Gastroesophageal sphincter (tissue), 4 donors: ENCODE results near the gene ARFGAP2. TPM values are rescaled to one million over a fixed set of nuclear protein-coding genes. Genes with fewer than 3 reads are reported as not detected.

Experiments used
- ATAC-seq: fragments of 150-250 bp; one replicate; pipeline ENCODE4 v1.9.1; 2016; ENCODE audit warnings: mild to moderate bottlenecking, moderate library complexity
- H3K27ac ChIP-seq, 4 donors: fragments of 200-600 bp; sonication (generic) in 3 of 4; 1 replicate in 3 of 4; 2 replicates in 1 of 4; pipeline ENCODE4 v1.5.1; 2016 to 2019
- H3K27me3 ChIP-seq: fragments of 200-600 bp; sonication (generic); one replicate; pipeline ENCODE4 v1.5.1; 2019
- H3K36me3 ChIP-seq, 2 donors: fragments of 200-600 bp; sonication (generic); one replicate each; pipeline ENCODE4 v1.5.1; 2019; ENCODE audit warnings: control low read depth in 1 of 2
- H3K4me1 ChIP-seq, 3 donors: fragments of 200-600 bp; sonication (generic); 1 replicate in 2 of 3; 2 replicates in 1 of 3; pipeline ENCODE4 v1.5.1; 2016 to 2019; ENCODE audit warnings: control low read depth in 2 of 3
- H3K4me3 ChIP-seq, 2 donors: fragments of 200-600 bp; sonication (generic); one replicate each; pipeline ENCODE4 v1.5.1; 2019; ENCODE audit warnings: mild to moderate bottlenecking in 1 of 2, moderate library complexity in 1 of 2
- H3K9me3 ChIP-seq, 3 donors: fragments of 200-600 bp; sonication (generic); one replicate each; pipeline ENCODE4 v1.5.1; 2017 to 2019; ENCODE audit warnings: control low read depth in 2 of 3
- EP300 ChIP-seq: sonication (generic); formaldehyde crosslinking; IDR thresholded peaks from one replicate; pipeline ENCODE4 v1.6.1; 2017; ENCODE audit warnings: antibody characterized with exemption, mild to moderate bottlenecking
- POLR2A ChIP-seq, 2 donors: fragments of 450-650 bp; IDR thresholded peaks; one replicate each; pipeline ENCODE4 v1.6.1; 2017; ENCODE audit warnings: antibody characterized with exemption in 2 of 2, mild to moderate bottlenecking in 2 of 2, moderate library complexity in 1 of 2
- POLR2AphosphoS5 ChIP-seq: sonication (generic); formaldehyde crosslinking; IDR thresholded peaks from one replicate; pipeline ENCODE4 v1.6.1; 2017; ENCODE audit warnings: antibody characterized with exemption
- WGBS, 2 donors: methylation state at CpG; one replicate each; pipeline ENCODE4 v1.1.5; 2018; ENCODE audit warnings: low coverage in 1 of 2; 5-methylcytosine and 5-hydroxymethylcytosine counted together
- total RNA-seq, 4 donors: library from RNA; depleted of rRNA; stranded (reverse); fragments of >200 nt; gene quantifications; one replicate each; pipeline ENCODE4 v1.1.0, GENCODE V29; 2016
- TF ChIP-seq, protein P1 (sequence below), 4 experiments: fragments of 200-600 bp in 2 of 4; fragments of 450-650 bp in 2 of 4; sonication (generic) in 1 of 4; IDR thresholded peaks; one replicate each; pipeline ENCODE4 v1.5.1; 2017 to 2019; ENCODE audit warnings: antibody characterized with exemption in 4 of 4, mild to moderate bottlenecking in 2 of 4, moderate library complexity in 2 of 4

The ARFGAP2 gene
- total RNA-seq, 4 donors from 2014 or later = 127 to 223 (median 198) TPM

DNA sequence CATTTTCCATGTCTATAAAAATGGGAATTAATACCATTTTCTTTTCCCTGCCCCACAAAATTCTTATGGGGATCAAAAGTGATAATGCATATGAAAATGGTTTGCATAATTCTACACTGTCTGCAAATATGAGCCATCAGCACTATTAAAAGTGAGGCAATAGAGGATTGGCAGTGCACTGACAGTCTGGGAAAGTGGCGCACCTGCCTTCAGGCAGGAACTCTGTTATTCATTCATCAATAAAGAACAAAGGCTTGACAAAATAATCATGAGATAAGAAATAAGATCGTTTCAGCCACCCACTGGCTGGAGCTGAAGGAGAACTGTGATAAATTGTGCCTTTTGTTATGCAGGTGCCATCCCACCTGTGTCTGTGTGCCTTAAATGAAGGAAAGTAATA is 49.5 kb downstream of the ARFGAP2 start:
- no peaks in the 10 kb centered on the region for H3K27me3 ChIP-seq
- TF ChIP-seq POLR2A (IDR thresholded peaks at IDR 0.05) (no peak), EP300 (no peak), POLR2AphosphoS5 (no peak)
- TF ChIP-seq, protein P1, sequence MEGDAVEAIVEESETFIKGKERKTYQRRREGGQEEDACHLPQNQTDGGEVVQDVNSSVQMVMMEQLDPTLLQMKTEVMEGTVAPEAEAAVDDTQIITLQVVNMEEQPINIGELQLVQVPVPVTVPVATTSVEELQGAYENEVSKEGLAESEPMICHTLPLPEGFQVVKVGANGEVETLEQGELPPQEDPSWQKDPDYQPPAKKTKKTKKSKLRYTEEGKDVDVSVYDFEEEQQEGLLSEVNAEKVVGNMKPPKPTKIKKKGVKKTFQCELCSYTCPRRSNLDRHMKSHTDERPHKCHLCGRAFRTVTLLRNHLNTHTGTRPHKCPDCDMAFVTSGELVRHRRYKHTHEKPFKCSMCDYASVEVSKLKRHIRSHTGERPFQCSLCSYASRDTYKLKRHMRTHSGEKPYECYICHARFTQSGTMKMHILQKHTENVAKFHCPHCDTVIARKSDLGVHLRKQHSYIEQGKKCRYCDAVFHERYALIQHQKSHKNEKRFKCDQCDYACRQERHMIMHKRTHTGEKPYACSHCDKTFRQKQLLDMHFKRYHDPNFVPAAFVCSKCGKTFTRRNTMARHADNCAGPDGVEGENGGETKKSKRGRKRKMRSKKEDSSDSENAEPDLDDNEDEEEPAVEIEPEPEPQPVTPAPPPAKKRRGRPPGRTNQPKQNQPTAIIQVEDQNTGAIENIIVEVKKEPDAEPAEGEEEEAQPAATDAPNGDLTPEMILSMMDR (IDR thresholded peaks at IDR 0.05) = no peak
- no peak overlapping the region for H3K27ac ChIP-seq
- no peaks in the 10 kb centered on the region for H3K9me3 ChIP-seq
- no peaks in the 10 kb centered on the region for H3K4me1 ChIP-seq
- 60 to 70% methylated on average over 2 of the region's 2 CpGs for WGBS, 2 donors
- no peaks in the 10 kb centered on the region for H3K36me3 ChIP-seq
- H3K4me3 ChIP-seq = no peak overlapping the region
- ATAC-seq = no peak

DNA sequence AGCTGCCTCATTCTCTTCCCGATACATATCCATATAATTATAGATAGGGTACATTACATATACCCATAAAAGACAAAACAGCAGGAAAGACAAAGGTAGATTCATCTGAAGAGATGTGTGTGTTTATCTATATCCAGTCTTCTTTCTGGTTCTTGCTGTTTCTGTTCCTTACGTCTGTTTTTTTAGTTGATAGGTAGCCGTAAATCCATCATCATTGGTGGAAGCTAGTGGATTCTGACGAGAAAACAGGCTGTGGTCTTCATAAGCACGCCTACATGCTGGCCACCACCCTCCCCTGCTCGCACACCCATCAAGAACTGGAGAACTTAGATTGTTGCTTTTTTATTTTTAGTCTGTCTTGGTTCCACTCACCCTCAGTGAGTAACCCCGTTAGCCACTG is 51.6 kb downstream of the ARFGAP2 start:
- Histone ChIP-seq H3K36me3 (no peaks in the 10 kb centered on the region), H3K27ac (no peak overlapping the region), H3K4me1 (no peaks in the 10 kb centered on the region), H3K27me3 (no peaks in the 10 kb centered on the region), H3K9me3 (no peaks in the 10 kb centered on the region), H3K4me3 (no peak overlapping the region)
- WGBS, 2 donors = 89 to 90% methylated on average over 7 of the region's 7 CpGs
- ATAC-seq = no peak
- no peak for TF ChIP-seq POLR2AphosphoS5
- no peak for TF ChIP-seq EP300
- TF ChIP-seq POLR2A (IDR thresholded peaks at IDR 0.05) = no peak
- TF ChIP-seq, protein P1 (IDR thresholded peaks at IDR 0.05) = no peak

DNA sequence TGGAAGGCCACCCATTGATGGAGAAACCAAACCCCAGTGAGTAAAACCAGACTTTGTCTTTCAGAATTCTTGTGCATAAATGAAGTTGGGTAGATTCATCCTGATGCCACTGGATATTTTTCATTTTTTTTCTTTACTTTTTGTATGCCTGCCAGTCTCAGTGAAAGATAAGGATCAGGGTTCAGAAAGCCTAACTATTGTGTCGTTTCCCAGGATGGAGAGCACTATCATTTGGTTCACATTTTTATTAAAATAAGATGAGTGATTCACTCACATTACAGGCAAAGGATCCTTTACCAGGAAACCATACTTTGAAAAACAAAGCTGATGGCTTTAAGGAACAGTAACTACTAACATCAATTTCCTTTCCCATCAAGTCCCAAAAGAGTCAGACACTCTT is 52.0 kb downstream of the ARFGAP2 start:
- 78 to 100% methylated on average over 1 of the region's 1 CpG for WGBS, 2 donors
- Histone ChIP-seq H3K4me3 (no peak overlapping the region), H3K4me1 (no peaks in the 10 kb centered on the region), H3K27ac (no peak overlapping the region), H3K27me3 (no peaks in the 10 kb centered on the region), H3K36me3 (no peaks in the 10 kb centered on the region), H3K9me3 (no peaks in the 10 kb centered on the region)
- TF ChIP-seq, protein P1 (IDR thresholded peaks at IDR 0.05) = no peak
- TF ChIP-seq POLR2AphosphoS5 = no peak
- TF ChIP-seq POLR2A (IDR thresholded peaks at IDR 0.05) = no peak
- TF ChIP-seq EP300 = no peak
- no peak for ATAC-seq

DNA sequence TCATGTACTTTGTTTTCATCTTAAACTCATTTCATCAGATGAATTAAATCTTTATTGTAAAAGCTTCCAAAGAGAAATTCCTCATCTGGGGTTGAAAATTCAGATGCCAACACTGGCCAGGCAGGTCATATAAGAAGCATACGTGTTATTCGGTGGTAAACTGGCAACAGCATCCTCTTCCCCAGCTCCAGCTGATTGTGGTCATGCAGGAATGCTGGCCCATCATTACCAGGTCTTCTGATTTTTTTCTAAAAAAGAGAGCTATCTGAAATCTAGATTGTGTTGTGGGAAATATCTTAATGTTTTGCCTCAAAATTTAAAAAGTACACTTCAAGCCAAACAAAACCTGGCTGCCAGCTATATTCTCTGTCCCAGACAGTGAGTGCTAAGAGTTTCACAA is 53.6 kb downstream of the ARFGAP2 start:
- no peaks in the 10 kb centered on the region for H3K36me3 ChIP-seq
- H3K4me3 ChIP-seq = no peak overlapping the region
- no peaks in the 10 kb centered on the region for H3K9me3 ChIP-seq
- TF ChIP-seq EP300 (no peak), POLR2A (IDR thresholded peaks at IDR 0.05) (no peak)
- TF ChIP-seq, protein P1 (IDR thresholded peaks at IDR 0.05) = no peak
- H3K4me1 ChIP-seq = no peaks in the 10 kb centered on the region
- H3K27me3 ChIP-seq = no peaks in the 10 kb centered on the region
- no peak overlapping the region for H3K27ac ChIP-seq
- ATAC-seq = no peak
- 100% methylated on average over 1 to 2 of the region's 2 CpGs for WGBS, 2 donors

DNA sequence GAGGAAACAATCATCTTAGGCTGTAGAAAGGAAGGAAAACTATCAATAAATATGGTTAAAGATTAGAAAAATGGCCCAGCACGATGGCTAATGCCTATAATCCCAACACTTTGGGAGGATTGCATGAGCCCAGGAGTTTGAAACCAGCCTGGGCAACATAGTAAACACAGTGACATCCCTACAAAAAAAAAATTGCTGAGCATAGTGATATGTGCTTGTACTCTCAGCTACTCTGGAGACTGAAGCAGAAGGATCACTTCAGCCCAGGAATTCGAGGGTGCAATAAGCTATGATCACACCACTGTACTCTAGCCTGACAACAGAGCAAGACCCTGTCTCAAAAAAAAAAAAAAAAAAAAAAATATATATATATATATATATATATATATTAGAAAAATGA is 54.9 kb downstream of the ARFGAP2 start:
- Histone ChIP-seq H3K36me3 (no peaks in the 10 kb centered on the region), H3K27me3 (no peaks in the 10 kb centered on the region), H3K9me3 (no peaks in the 10 kb centered on the region), H3K27ac (no peak overlapping the region), H3K4me1 (no peaks in the 10 kb centered on the region), H3K4me3 (no peak overlapping the region)
- WGBS, 2 donors = 60 to 61% methylated on average over 1 to 2 of the region's 2 CpGs
- no peak for ATAC-seq
- TF ChIP-seq POLR2A (IDR thresholded peaks at IDR 0.05) = no peak
- TF ChIP-seq, protein P1 (IDR thresholded peaks at IDR 0.05) = no peak
- no peak for TF ChIP-seq EP300
- no peak for TF ChIP-seq POLR2AphosphoS5
